ACC112 (cell line): ENCODE measurements around the gene GRM7.

Experiments used
- H2AFZ ChIP-seq: fragments of 200-600 bp; sonication (generic); one replicate; pipeline ENCODE4 v1.6.0; 2017; ENCODE audit warnings: antibody characterized with exemption, low read length; ENCODE audit not compliant: unreplicated experiment
- H3K27ac ChIP-seq: fragments of 200-600 bp; sonication (generic); 2 replicates; pipeline ENCODE4 v1.5.1; 2014; ENCODE audit warnings: low read depth, mild to moderate bottlenecking, antibody characterized with exemption, low read length, moderate library complexity
- H3K27me3 ChIP-seq: fragments of 200-600 bp; sonication (generic); 2 replicates; pipeline ENCODE4 v1.6.1; 2014; ENCODE audit warnings: mild to moderate bottlenecking, antibody characterized with exemption, low read length, moderate library complexity, mixed read lengths; ENCODE audit not compliant: insufficient read depth
- H3K36me3 ChIP-seq: fragments of 200-600 bp; sonication (generic); 2 replicates; pipeline ENCODE4 v1.6.1; 2016; ENCODE audit warnings: mild to moderate bottlenecking, antibody characterized with exemption, low read length, moderate library complexity, mixed read lengths; ENCODE audit not compliant: insufficient read depth
- H3K4me1 ChIP-seq: fragments of 200-600 bp; sonication (generic); one replicate; pipeline ENCODE4 v1.6.1; 2016; ENCODE audit warnings: low read length, mixed read lengths; ENCODE audit not compliant: insufficient read depth, unreplicated experiment, control insufficient read depth
- H3K4me3 ChIP-seq: fragments of 200-600 bp; sonication (generic); 2 replicates; pipeline ENCODE4 v1.5.1; 2014; ENCODE audit warnings: mild to moderate bottlenecking, low read depth, low read length
- H3K79me2 ChIP-seq: fragments of 200-600 bp; sonication (generic); one replicate; pipeline ENCODE4 v1.6.0; 2016; ENCODE audit warnings: low read length; ENCODE audit not compliant: control insufficient read depth, unreplicated experiment, insufficient read depth

Gene GRM7

GRCh38 chr3:7038394-7038793 lies 177.5 kb downstream of the GRM7 start:
- H3K79me2 ChIP-seq = no peaks in the 10 kb centered on the region
- no peaks in the 10 kb centered on the region for H3K27me3 ChIP-seq
- H3K4me1 ChIP-seq = no peaks in the 10 kb centered on the region
- H3K27ac ChIP-seq = no peak overlapping the region
- no peaks in the 10 kb centered on the region for H3K36me3 ChIP-seq
- no peak overlapping the region for H3K4me3 ChIP-seq
- no peak overlapping the region for H2AFZ ChIP-seq

GRCh38 chr3:7062714-7063113 lies 201.8 kb downstream of the GRM7 start:
- Histone ChIP-seq H3K79me2 (no peaks in the 10 kb centered on the region), H3K27ac (no peak overlapping the region), H3K4me1 (no peaks in the 10 kb centered on the region), H3K4me3 (no peak overlapping the region), H2AFZ (no peak overlapping the region), H3K36me3 (no peaks in the 10 kb centered on the region), H3K27me3 (no peaks in the 10 kb centered on the region)

- no peak overlapping the region for H3K4me3 ChIP-seq
- no peaks in the 10 kb centered on the region for H3K36me3 ChIP-seq
These were observed 209.5 kb downstream of the GRM7 start for GRCh38 chr3:7070461-7070860.

GRCh38 chr3:7074217-7074616 lies 213.3 kb downstream of the GRM7 start:
- H3K27me3 ChIP-seq = no peaks in the 10 kb centered on the region
- no peak overlapping the region for H3K4me3 ChIP-seq
- no peak overlapping the region for H3K27ac ChIP-seq
- no peaks in the 10 kb centered on the region for H3K4me1 ChIP-seq
- H3K36me3 ChIP-seq = no peaks in the 10 kb centered on the region
- no peaks in the 10 kb centered on the region for H3K79me2 ChIP-seq
- no peak overlapping the region for H2AFZ ChIP-seq

More at GRCh38 chr3:7070461-7070860, 209.5 kb downstream of the GRM7 start:
- Histone ChIP-seq H3K4me1 (no peaks in the 10 kb centered on the region), H2AFZ (no peak overlapping the region), H3K79me2 (no peaks in the 10 kb centered on the region), H3K27ac (no peak overlapping the region), H3K27me3 (no peaks in the 10 kb centered on the region)

- Histone ChIP-seq H3K4me1 (no peaks in the 10 kb centered on the region), H3K36me3 (no peaks in the 10 kb centered on the region), H3K27me3 (no peaks in the 10 kb centered on the region), H3K4me3 (no peak overlapping the region), H3K27ac (no peak overlapping the region), H3K79me2 (no peaks in the 10 kb centered on the region), H2AFZ (no peak overlapping the region)
These were observed 214.2 kb downstream of the GRM7 start for GRCh38 chr3:7075117-7075516.

- H2AFZ ChIP-seq = no peak overlapping the region
- no peaks in the 10 kb centered on the region for H3K79me2 ChIP-seq
- no peaks in the 10 kb centered on the region for H3K27me3 ChIP-seq
- H3K4me3 ChIP-seq = no peak overlapping the region
- no peaks in the 10 kb centered on the region for H3K36me3 ChIP-seq
- no peak overlapping the region for H3K27ac ChIP-seq
- H3K4me1 ChIP-seq = no peaks in the 10 kb centered on the region
These were observed 215.0 kb downstream of the GRM7 start for GRCh38 chr3:7075901-7076300.

GRCh38 chr3:7082244-7082643 lies 221.3 kb downstream of the GRM7 start:
- no peaks in the 10 kb centered on the region for H3K4me1 ChIP-seq
- H3K27me3 ChIP-seq = no peaks in the 10 kb centered on the region
- H3K36me3 ChIP-seq = no peaks in the 10 kb centered on the region
- no peak overlapping the region for H3K4me3 ChIP-seq
- no peaks in the 10 kb centered on the region for H3K79me2 ChIP-seq
- no peak overlapping the region for H2AFZ ChIP-seq
- no peak overlapping the region for H3K27ac ChIP-seq

- no peak overlapping the region for H3K4me3 ChIP-seq
These were observed 225.5 kb downstream of the GRM7 start for GRCh38 chr3:7086417-7086816.

GRCh38 chr3:7095116-7095515 lies 234.2 kb downstream of the GRM7 start:
- no peaks in the 10 kb centered on the region for H3K36me3 ChIP-seq
- no peaks in the 10 kb centered on the region for H3K4me1 ChIP-seq
- no peak overlapping the region for H3K27ac ChIP-seq
- no peaks in the 10 kb centered on the region for H3K79me2 ChIP-seq
- H3K4me3 ChIP-seq = no peak overlapping the region
- no peak overlapping the region for H2AFZ ChIP-seq
- H3K27me3 ChIP-seq = no peaks in the 10 kb centered on the region

More at GRCh38 chr3:7086417-7086816, 225.5 kb downstream of the GRM7 start:
- Histone ChIP-seq H2AFZ (no peak overlapping the region), H3K36me3 (no peaks in the 10 kb centered on the region), H3K4me1 (no peaks in the 10 kb centered on the region), H3K27me3 (no peaks in the 10 kb centered on the region), H3K27ac (no peak overlapping the region), H3K79me2 (no peaks in the 10 kb centered on the region)

GRCh38 chr3:7100136-7100535 lies 239.2 kb downstream of the GRM7 start:
- Histone ChIP-seq H3K79me2 (no peaks in the 10 kb centered on the region), H3K27me3 (no peaks in the 10 kb centered on the region), H3K4me1 (no peaks in the 10 kb centered on the region), H3K4me3 (no peak overlapping the region), H3K27ac (no peak overlapping the region), H2AFZ (no peak overlapping the region), H3K36me3 (no peaks in the 10 kb centered on the region)

- Histone ChIP-seq H3K27me3 (no peaks in the 10 kb centered on the region), H3K79me2 (no peaks in the 10 kb centered on the region), H3K4me1 (no peaks in the 10 kb centered on the region), H3K4me3 (no peak overlapping the region), H3K36me3 (no peaks in the 10 kb centered on the region), H3K27ac (no peak overlapping the region), H2AFZ (no peak overlapping the region)
These were observed 245.7 kb downstream of the GRM7 start for GRCh38 chr3:7106635-7107034.
